HG03469 (cell line): ENCODE results near the gene TJP1.
"Not testable (repeated sequence)": the region's sequence is repeated elsewhere in the genome, so short reads cannot be mapped to it uniquely, and the experiment has no call there.

Experiments
- ATAC-seq: cut with Tn5 transposase; IDR thresholded peaks from one replicate; pipeline ENCODE4 v1.9.1; 2021; ENCODE audit warnings: mild to moderate bottlenecking, moderate library complexity, moderate number of reproducible peaks; ENCODE audit not compliant: unreplicated experiment

Gene TJP1

GRCh38 chr15:29756358-29757267 lies 65.7 kb downstream of the TJP1 start:
- no peak for ATAC-seq

DNA sequence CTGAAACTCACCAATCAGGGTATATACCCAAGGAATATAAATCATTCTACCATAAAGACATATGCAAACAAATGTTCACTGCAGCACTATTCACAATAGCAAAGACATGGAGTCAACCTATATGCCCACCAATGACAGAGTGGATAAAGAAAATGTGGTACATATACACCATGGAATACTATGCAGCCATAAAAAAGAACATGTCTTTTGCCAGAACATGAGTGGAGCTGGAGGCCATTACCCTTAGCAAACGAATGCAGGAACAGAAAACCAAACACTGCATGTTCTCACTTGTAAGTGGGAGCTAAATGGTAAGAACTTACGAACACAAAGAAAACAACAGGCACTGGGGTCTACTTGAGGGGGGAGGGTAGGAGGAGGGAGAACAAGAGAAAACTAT lies 68.3 kb downstream of the TJP1 start:
- not testable (repeated sequence) for ATAC-seq

DNA sequence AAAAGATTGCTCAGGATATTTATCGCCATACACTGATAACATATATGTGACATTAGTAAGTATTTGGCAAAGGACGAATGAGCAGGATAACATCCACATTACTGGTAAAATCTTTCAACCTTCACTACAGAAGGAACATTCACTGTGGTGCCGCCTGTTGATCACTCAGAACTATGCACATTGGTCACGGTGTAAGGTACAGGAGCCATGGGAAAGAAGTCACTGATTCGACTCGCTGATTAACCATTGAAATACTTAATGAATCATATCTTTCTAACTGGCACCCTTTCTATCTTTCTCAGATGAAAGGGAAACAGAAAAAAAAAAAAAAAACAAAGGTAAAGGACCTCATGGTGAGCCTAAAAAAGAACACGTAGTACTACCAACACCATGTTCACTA lies 68.8 kb downstream of the TJP1 start:
- no peak for ATAC-seq

GRCh38 chr15:29750754-29751153 lies 71.5 kb downstream of the TJP1 start:
- ATAC-seq, result no peak

DNA sequence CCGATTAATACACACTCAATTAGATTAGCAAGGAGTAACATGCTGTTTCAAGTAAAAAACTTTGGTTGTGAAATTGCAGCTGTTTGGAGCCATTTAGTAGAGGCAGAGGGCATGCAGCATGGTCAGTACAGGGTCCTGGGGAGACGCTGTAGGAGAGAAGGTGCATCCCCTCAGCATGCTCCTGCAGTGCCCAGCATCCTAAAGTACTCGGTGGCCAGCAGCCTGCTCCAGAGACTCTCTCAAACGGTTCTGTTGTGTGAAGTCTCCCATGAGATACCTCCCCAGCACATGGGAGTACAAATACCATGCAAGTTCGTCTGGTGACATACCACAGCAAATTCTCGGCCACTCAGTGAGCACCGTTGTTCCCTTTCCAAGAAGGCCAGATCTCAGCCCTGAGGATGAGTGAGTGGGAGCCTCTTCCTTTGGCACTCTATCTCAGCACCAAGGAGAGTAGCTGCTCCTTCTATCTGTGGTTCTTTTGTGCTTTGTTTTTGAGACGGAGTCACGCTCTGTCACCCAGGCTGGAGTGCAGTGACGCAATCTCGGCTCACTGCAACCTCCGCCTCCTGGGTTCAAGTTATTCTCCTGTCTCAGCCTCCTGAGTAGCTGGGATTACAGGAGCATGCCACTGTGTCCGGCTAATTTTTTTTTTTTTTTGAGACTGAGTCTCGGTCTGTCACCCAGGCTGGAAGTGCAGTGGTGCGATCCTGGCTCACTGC lies 72.7 kb downstream of the TJP1 start:
- ATAC-seq, result no peak

DNA sequence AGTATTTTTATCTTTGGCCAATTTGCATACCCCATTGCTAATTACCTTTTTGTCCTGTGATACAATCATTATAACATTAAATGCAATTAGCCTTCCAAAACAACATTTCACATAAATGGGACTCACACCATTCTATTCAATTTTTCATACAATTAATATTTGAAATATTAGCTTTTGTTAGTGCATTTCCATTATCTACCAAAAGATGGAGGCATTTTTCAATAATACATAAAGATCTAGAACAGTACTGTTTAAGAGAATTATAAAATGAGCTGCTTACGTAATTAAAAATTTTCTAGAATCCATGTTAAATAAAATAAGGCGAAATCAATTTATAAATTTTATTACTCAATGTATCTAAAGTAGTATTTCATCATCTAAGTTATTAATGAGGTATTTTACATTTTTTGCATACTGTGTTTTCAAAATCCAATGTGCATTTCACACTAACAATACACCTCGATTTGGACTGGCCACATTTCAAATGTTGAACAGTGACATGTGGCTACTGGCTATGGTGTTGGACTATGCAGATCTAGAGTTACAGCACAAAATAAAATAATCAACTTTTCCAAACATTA lies 74.3 kb downstream of the TJP1 start:
- no peak for ATAC-seq

DNA sequence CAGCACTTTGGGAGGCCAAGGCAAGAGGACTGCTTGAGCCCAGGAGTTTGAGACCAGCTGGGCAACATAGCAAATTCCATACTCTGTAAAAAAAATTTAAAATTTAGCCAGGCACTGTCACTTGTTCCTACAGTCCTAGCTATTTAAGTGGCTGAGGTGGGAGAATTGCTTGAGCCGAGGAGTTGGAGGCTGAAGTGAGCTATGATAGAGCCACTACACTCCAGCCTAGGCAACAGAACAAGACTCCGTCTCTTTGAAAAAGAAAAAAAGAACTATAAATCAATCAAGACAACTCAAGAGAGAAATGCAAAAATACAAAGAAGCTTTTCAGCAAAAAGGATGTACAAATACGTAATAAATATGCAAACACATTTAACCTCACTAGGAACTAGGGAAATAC lies 78.8 kb downstream of the TJP1 start:
- no peak for ATAC-seq

DNA sequence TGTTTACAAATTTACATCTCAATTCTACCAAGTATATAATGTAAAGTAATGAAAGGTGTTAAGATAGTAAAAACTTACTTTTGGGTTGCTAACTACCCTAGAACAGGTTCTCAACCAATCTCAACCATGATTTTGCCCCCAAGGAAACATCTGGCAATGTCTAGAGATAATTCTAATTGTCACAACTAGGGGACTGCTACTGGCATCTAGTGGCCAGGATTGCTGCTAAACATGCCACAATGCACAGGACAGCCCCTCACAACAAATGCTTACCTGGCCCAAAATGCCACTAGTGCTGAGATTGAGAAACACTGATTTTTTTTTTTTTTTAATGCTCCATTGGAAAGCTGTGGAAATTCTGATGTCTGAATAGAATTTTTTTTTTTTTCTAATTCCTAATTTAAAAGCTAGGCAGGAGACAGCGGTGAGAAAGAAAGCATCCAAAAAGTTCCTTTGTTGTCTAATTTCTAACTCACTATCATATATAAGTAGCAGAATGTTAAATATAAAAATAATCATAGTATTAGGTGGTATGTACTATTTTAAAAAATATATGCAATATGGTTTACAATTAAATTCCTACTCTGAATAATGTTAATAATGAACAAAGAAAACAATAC lies 81.5 kb downstream of the TJP1 start:
- ATAC-seq, result no peak

- ATAC-seq, result no peak
These were observed 85.6 kb downstream of the TJP1 start for GRCh38 chr15:29736744-29737020.

GRCh38 chr15:29736012-29736743 lies 86.1 kb downstream of the TJP1 start:
- ATAC-seq, result peak; percentile 43

DNA sequence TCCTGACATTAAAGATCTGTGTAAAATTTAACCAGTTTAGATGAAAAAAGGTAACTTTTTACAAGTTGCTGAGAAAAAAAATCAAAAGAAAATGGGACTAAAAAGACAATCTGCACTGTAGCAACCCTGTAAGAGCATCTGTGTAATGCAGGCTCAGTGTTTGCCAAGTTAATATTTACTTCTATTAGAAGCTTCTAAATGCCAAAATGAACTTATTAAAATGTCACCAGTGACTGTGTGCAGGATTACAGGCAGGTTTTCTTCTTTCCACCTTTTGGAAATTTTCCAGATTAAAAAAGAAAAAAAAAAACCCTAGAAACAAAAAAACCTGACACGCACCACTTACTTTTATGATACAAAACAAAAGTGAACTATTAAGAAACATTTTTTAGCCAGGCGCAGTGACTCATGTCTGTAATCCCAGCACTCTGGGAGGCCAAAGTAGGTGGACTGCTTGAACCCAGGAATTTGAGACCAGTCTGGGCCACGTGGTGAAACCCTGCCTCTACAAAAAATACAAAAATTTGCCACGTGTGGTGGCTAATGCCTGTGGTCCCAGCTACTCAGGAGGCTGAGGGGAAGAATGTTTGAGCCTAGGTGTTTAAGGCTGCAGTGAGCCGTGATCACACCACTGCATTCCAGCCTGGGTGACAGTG lies 87.2 kb downstream of the TJP1 start:
- no peak for ATAC-seq

DNA sequence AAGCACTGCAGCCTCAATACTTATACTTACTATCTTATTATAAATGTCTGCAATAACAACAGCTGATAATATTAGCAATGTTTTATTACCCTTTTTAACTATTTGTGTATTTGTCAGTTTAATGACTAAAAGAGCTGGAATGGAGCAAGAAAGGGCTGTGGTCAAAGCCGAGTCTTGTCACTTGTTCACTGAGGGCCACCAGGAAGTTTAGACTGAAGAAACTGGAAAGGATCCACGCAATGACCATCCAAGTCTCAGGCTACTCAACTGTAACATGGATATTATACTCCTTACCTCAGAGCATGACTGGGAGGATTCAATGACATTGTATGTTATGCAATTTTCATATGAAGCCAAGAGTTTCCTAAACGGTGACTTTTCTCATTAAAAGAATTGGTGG lies 90.4 kb downstream of the TJP1 start:
- no peak for ATAC-seq

DNA sequence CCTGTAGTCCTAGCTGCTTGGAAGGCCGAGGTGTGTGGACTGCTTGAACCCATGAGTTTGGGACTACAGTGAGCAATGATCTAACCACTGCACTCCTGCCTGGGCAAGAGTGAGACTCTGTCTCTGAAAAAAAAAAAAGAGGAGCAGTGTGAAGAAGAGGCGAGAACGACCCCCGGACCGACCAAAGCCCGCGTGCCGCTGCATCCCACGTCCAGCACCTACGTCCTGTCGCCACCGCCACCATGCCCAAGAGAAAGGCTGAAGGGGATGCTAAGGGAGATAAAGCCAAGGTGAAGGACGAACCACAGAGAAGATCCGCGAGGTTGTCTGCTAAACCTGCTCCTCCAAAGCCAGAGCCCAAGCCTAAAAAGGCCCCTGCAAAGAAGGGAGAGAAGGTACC lies 91.8 kb downstream of the TJP1 start:
- not testable (repeated sequence) for ATAC-seq

DNA sequence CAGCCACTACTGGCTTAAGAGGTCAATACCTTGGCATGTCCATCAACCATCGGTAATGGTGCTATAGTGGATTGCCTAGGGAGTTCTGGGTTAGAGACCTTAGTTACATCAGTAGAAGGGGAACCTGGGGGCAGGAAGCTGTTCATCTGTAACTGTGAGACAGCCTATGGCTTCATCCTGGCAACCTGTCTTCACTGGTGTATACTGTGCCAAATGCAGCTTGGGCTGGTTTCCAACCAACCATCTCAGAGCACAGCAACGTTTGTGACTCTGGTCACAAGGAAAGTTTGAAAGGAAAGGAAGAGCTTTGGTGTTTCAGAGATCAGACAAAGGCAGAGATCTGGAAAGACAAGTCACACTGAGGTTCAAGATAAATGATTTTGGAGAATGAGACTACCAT lies 93.8 kb downstream of the TJP1 start:
- no peak for ATAC-seq

- no peak for ATAC-seq
These were observed 94.4 kb downstream of the TJP1 start for GRCh38 chr15:29727871-29728270.

- ATAC-seq, result no peak
These were observed 95.7 kb downstream of the TJP1 start for GRCh38 chr15:29726553-29726952.

DNA sequence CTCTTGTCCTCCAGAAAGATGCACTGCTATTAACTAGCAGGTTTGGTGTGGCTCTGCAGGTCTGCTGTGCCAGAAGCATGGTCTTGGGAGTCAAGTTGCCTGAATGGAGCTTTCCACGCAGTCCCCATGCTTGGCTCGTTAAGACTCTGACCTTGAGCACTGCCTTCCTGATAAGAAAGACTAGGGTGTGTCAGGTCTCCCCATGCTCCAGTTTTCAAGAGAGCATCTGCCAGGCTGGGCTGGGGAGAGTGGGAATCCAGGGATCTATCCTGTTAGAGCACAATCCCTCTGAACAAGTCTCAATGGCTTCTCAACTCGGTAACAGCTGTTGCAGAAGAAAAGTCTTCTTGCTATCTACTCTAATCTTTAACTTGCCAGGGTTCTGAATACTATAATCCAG lies 98.2 kb downstream of the TJP1 start:
- no peak for ATAC-seq

DNA sequence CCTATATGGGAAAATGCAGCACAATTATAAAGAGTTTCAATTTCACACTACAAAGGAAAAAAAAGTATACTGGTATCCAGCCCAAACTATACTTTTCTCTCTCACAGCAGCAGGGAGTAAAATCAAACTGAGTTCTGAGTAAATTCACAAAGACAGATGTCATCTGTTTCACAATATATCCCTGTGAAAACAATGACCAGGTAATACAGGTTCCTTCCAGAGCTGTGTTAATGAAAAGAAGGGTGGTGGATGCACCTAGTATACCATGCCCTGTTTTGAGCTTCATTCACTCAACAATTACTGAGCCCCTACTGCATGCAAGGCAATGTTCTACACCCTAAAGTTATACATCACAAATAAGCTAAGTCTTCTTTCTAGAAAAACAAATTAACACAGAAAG lies 108.5 kb downstream of the TJP1 start:
- no peak for ATAC-seq

DNA sequence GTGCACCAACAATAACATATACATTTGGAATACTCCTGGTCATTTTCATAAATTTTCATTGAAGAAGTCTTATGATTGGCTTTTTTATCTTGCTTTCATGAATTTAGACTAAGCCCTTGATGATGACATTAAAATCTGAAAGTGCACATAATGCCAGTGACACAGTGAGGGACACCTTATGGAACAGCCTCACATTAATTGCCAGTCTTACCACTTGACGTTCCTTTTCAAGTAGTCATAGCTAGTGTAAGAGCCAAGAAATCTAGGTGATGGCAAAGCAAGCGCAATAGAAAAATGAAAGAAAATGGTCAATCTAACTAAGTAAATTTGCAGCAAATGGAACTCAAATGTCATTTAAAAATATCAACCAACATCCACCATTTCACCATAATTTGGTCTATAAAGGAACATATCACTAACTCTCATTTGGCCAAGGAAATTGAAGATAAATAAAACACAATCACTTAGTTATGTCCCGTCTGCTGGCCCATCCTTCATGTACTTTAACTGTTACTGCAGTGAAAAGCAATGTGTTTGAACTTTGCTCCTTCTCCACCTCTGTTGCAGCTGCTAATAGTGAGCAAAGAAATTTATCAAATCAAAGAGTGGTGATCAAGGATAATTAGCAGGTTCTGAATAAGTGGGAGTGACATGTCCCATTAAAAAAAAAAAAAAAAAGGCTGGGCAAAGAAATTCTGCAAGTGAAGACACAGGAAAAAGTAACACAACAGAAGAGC lies 110.0 kb downstream of the TJP1 start:
- ATAC-seq, result no peak

- ATAC-seq, result no peak
These were observed 110.7 kb downstream of the TJP1 start for GRCh38 chr15:29711531-29711930.
